Epithelial cell of esophagus (primary cell): Measurements from ENCODE around the gene ITGA2.

Experiments
- DNase-seq: peaks from one replicate; pipeline ENCODE4 v3.0.0; 2010; ENCODE audit warnings: low read depth
- H3K4me3 ChIP-seq: 2 replicates; pipeline ENCODE4 v1.5.1; 2011; ENCODE audit warnings: mild to moderate bottlenecking, low read length, control low read depth
- TF ChIP-seq, protein P1 (sequence below): IDR thresholded peaks from 2 replicates; pipeline ENCODE4 v1.5.1; 2011; ENCODE audit warnings: low read depth, mild to moderate bottlenecking, low read length, control low read depth, inconsistent platforms; ENCODE audit not compliant: insufficient read depth; ENCODE audit errors: missing control alignments

The ITGA2 gene

DNA sequence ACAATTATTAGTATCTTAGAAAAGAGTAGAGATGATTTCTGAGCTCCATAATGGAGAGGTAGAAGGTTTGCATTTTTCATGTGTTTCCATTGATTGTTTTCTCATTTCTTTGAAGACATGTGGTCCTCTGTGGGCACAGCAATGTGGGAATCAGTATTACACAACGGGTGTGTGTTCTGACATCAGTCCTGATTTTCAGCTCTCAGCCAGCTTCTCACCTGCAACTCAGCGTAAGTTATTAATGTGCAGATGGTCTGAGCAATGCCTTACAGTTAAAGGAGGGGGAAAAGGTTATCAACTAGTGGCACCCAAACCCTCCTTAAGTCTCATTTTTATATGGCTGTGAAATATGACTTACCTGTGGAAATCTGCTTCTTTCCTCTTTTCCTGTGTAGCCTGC, 59.1 kb downstream of the ITGA2 start:
- no peak overlapping the region for H3K4me3 ChIP-seq
- TF ChIP-seq, protein P1, sequence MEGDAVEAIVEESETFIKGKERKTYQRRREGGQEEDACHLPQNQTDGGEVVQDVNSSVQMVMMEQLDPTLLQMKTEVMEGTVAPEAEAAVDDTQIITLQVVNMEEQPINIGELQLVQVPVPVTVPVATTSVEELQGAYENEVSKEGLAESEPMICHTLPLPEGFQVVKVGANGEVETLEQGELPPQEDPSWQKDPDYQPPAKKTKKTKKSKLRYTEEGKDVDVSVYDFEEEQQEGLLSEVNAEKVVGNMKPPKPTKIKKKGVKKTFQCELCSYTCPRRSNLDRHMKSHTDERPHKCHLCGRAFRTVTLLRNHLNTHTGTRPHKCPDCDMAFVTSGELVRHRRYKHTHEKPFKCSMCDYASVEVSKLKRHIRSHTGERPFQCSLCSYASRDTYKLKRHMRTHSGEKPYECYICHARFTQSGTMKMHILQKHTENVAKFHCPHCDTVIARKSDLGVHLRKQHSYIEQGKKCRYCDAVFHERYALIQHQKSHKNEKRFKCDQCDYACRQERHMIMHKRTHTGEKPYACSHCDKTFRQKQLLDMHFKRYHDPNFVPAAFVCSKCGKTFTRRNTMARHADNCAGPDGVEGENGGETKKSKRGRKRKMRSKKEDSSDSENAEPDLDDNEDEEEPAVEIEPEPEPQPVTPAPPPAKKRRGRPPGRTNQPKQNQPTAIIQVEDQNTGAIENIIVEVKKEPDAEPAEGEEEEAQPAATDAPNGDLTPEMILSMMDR, result no peak

DNA sequence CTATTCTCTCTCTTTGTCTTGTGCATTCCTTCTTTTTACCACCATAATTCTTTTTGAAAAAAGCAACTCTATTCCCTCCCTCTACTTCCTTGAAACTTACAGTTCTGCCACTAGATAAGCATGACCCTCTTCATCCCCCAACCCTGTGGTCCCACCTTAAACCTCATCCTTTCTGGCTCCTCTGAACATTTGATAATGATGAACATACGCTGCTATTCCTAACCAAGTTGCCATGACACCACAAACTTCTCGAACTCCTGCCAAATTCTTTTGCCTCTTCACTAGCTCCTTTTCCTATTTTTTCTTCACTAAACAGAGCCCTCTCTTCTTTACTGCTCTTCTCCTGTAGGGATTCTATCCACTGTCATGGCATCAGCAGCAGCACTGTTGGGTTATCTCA, 63.3 kb downstream of the ITGA2 start:
- no peak overlapping the region for H3K4me3 ChIP-seq
- TF ChIP-seq, protein P1, result no peak
- DNase-seq, result no peak

More for the DNA sequence above, 59.1 kb downstream of the ITGA2 start:
- DNase-seq, result no peak

DNA sequence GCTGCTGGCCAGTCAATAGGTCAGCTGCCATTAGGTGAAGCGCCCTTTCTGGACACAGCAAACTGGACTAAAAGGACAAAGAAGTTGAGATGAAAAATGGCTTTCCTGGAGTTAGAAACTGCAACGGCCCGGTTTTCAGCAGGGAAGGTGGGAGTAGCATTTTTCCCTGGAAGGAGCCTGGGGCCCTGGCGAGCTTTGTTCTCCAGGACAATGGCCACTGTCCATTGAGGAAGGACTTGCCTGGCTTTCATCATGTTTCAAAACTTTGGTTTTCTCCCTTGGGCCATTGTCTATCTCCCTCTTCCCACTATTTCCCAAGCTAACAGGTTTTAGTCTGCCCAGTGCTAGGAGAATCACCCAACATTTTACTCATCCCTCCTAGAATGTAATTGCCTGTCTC, 64.2 kb downstream of the ITGA2 start:
- TF ChIP-seq, protein P1, result no peak
- no peak overlapping the region for H3K4me3 ChIP-seq
- no peak for DNase-seq

DNA sequence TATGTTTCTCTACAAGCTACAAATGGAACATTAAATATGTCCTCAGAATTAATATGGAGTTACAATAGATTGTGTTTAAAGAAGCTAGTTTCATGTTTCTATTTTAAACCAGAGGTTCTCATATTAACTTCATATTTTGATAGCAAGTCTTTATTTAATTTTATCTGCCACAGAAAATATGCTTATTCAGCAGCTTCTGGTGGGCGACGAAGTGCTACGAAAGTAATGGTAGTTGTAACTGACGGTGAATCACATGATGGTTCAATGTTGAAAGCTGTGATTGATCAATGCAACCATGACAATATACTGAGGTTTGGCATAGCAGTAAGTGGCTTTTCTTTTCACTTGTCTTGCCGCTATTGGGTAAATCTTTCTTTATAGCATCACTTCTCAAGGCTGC, 66.2 kb downstream of the ITGA2 start:
- DNase-seq, result no peak
- TF ChIP-seq, protein P1, result no peak
- H3K4me3 ChIP-seq, result no peak overlapping the region

DNA sequence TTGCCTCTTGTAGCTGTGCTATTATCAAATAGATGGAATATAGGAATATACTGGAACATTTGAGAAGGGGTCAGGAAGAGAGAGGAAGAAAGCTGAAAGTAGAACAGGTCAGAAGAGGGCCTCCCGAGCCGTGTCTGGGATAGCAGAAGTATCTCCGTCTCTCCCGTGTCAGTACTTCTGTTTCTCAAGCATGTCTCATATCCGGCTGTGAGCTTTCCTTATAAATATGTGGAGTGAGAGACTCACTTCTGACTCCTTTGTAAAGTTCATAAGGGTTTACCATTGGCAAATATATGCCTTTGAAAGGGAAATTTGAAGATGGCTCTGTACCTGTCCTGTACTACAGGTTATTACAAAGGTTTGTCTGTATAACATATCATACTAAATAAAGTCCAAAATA, 70.1 kb downstream of the ITGA2 start:
- TF ChIP-seq, protein P1, result no peak
- peak; percentile 36 for DNase-seq
- no peak overlapping the region for H3K4me3 ChIP-seq

DNA sequence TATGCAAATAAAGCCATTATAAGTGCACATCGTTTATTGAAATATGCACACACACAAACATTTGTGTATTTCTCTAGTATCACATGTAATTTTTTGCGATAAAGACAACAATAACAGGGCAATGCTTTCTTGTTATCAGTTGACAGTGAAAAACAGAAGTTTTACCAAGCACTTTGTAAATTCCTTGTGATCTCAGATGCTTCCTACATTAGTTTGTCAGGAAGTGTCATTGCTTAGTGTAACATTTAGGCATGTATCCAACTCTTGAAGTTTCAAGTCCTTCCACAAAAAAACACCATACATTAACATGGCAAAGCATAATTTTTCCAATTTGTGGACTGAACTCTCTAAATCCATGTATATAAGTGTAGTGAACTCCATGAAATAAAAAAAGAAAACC, 74.0 kb downstream of the ITGA2 start:
- DNase-seq, result no peak
- TF ChIP-seq, protein P1, result no peak
- H3K4me3 ChIP-seq, result no peak overlapping the region

DNA sequence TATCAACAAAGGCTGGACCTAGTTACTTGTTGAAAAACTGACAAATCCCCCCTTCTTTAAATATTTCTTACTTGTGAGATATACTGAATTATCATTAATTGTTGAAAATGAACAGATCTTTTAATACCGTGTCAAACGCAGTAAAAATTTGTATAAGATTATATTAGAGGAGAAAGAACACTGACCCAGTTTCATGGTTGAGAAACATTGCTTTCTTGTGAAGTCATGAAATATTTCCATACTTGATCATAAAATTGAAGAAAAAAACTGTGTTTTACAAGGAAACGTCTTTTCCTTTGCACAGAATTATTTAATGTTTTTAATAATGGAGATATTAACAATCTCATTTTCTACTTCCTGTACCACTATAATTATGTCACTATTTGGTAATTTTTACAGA, 74.6 kb downstream of the ITGA2 start:
- no peak overlapping the region for H3K4me3 ChIP-seq
- no peak for DNase-seq
- TF ChIP-seq, protein P1, result no peak
